Activated T-helper 9 cell treated with anti-CD3 and anti-CD28 coated beads, Interleukin-2, amount 50 U/mL, for 16 hours (primary cell): ENCODE results near the gene TMEM269.
A peak's percentile ranks its signal among the peaks of the same experiment; 100 is the strongest.

Source experiments
- DNase-seq: peaks from one replicate; pipeline ENCODE4 v3.0.0-alpha.2; 2020; ENCODE audit warnings: low read depth

TMEM269 gene

GRCh38 chr1:42784946-42785693, at the start of gene TMEM269:
Gene TMEM269, plus strand, starts transcription at chr1:42784991. Its CDS starts 4,903 bp downstream, at chr1:42789894.
- DNase-seq = no peak

GRCh38 chr1:42735056-42735455, 49.7 kb upstream of the TMEM269 start:
- no peak for DNase-seq

- no peak for DNase-seq
Observed at GRCh38 chr1:42735477-42736105, 49.2 kb upstream of the TMEM269 start.

- DNase-seq = no peak
Observed at GRCh38 chr1:42736152-42736551, 48.6 kb upstream of the TMEM269 start.

GRCh38 chr1:42736571-42737200, 48.1 kb upstream of the TMEM269 start:
- no peak for DNase-seq

GRCh38 chr1:42737257-42737656, 47.5 kb upstream of the TMEM269 start:
- DNase-seq = no peak

- DNase-seq = no peak
Observed at GRCh38 chr1:42737986-42738677, 46.7 kb upstream of the TMEM269 start.

- no peak for DNase-seq
Observed at GRCh38 chr1:42738678-42739226, 46.0 kb upstream of the TMEM269 start.

- DNase-seq = no peak
Observed at GRCh38 chr1:42739753-42740700, 44.8 kb upstream of the TMEM269 start, which contains the start of gene CLDN19. Gene CLDN19, minus strand, starts transcription at chr1:42740236. Its CDS starts 173 bp downstream, at chr1:42740063.

GRCh38 chr1:42740851-42741580, 43.8 kb upstream of the TMEM269 start:
- DNase-seq = no peak

- DNase-seq = no peak
Observed at GRCh38 chr1:42741706-42742105, 43.1 kb upstream of the TMEM269 start.

GRCh38 chr1:42742141-42742540, 42.6 kb upstream of the TMEM269 start:
- no peak for DNase-seq

GRCh38 chr1:42742617-42743316, 42.0 kb upstream of the TMEM269 start:
- no peak for DNase-seq

GRCh38 chr1:42743317-42744147, 41.3 kb upstream of the TMEM269 start:
- DNase-seq = no peak

GRCh38 chr1:42744148-42744413, 40.7 kb upstream of the TMEM269 start:
- no peak for DNase-seq

GRCh38 chr1:42745851-42746250, 38.9 kb upstream of the TMEM269 start:
- no peak for DNase-seq

- DNase-seq = no peak
Observed at GRCh38 chr1:42746436-42747105, 38.2 kb upstream of the TMEM269 start.

GRCh38 chr1:42747125-42747524, 37.7 kb upstream of the TMEM269 start:
- peak; percentile 17 for DNase-seq
